Esophagus squamous epithelium (tissue), 5 donors: ENCODE data around the gene EFCAB8. TPM values are rescaled to one million over a fixed set of nuclear protein-coding genes. Genes with fewer than 3 reads are reported as not detected.

Experiments used
- DNase-seq: peaks from one replicate; lab custom pipeline; 2025; lab: John Stamatoyannopoulos, UW
- H3K27ac ChIP-seq, 4 donors: fragments of 200-600 bp; sonication (generic); one replicate each; pipeline ENCODE4 v1.5.1; 2016 to 2019; ENCODE audit warnings: mild to moderate bottlenecking in 1 of 4
- H3K27me3 ChIP-seq, 4 donors: fragments of 200-600 bp; sonication (generic); 1 replicate in 3 of 4; 2 replicates in 1 of 4; pipeline versions ENCODE4 v1.5.1 to v1.6.0; 2017 to 2021; ENCODE audit warnings: antibody characterized with exemption in 1 of 4
- H3K36me3 ChIP-seq, 3 donors: fragments of 200-600 bp; sonication (generic); one replicate each; pipeline ENCODE4 v1.5.1; 2016 to 2019
- H3K4me1 ChIP-seq, 3 donors: fragments of 200-600 bp; sonication (generic); one replicate each; pipeline ENCODE4 v1.5.1; 2017 to 2019
- H3K4me3 ChIP-seq, 4 donors: fragments of 200-600 bp; sonication (generic); 1 replicate in 3 of 4; 2 replicates in 1 of 4; pipeline ENCODE4 v1.5.1; 2016 to 2019; ENCODE audit warnings: mild to moderate bottlenecking in 2 of 4, moderate library complexity in 1 of 4
- H3K9me3 ChIP-seq, 3 donors: fragments of 200-600 bp; sonication (generic); one replicate each; pipeline ENCODE4 v1.5.1; 2016 to 2019
- POLR2A ChIP-seq, 4 donors: fragments of 450-650 bp; IDR thresholded peaks; one replicate each; pipeline ENCODE4 v1.6.1; 2017; ENCODE audit warnings: antibody characterized with exemption in 4 of 4, mild to moderate bottlenecking in 4 of 4, moderate library complexity in 3 of 4
- WGBS, 2 donors: methylation state at CpG; one replicate each; pipeline ENCODE4 v1.1.5; 2018; 5-methylcytosine and 5-hydroxymethylcytosine counted together
- intact Hi-C: fragments of 100-400 bp; cut with DNase I; formaldehyde crosslinking; loops from one replicate; pipeline ENCODE4 v1.15.0; 2022
- total RNA-seq, 4 donors: library from RNA; depleted of rRNA; stranded (reverse); fragments of >200 nt; gene quantifications; one replicate each; pipeline ENCODE4 v1.1.0, GENCODE V29; 2016
- TF ChIP-seq, protein P1 (sequence below), 6 experiments: fragments of 450-650 bp in 4 of 6; fragments of 200-600 bp in 2 of 6; sonication (generic) in 2 of 6; IDR thresholded peaks; one replicate each; pipeline ENCODE4 v1.5.1; 2016 to 2019; ENCODE audit warnings: antibody characterized with exemption in 6 of 6, mild to moderate bottlenecking in 4 of 6, moderate library complexity in 4 of 6
- donor health status: DM: yes; HTN: yes; CAD: no.

Gene EFCAB8
- total RNA-seq, 4 donors from 2014 or later: 0.38 TPM; not detected in 3

DNA sequence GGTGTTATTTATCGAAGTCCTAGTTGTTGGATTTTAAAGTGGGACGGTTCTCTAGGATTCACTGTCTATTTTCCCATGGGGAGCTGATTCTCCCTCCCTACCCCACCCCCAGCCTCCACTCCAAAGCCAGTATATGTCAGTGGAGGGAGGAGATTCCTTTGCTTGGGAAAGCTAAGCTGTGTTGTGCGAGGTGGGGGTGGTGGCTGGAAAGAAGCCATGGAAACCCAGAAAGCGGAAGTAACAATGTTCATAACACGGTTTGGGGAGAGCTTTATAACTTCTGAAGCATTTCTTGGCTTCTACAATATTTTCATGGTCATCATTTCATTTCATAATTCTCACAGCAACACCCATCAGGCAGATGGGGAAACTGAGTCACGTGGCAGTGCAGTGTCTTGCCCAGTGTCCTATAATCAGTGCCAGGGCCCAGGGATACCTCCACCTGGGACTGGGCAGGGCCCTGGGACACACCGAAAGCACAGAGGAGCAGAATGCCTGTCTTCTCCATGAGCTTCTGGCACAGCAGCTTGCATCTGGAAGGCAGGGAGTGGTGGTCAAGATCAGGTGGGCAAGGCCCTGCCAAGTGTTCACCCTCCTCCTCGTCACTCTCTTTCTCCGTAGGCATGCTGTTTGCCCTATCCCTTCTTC, 141.0 kb downstream of the EFCAB8 start:
- no peak overlapping the region for H3K27ac ChIP-seq
- DNase-seq: no peak
- H3K4me3 ChIP-seq: no peak overlapping the region
- peaks cover 0 to 22% (median 0%) of the 10 kb centered on the region in 4 donors for H3K27me3 ChIP-seq
- H3K36me3 ChIP-seq: no peaks in the 10 kb centered on the region
- 49 to 57% methylated on average over 8 to 9 of the region's 9 CpGs for WGBS, 2 donors
- H3K9me3 ChIP-seq: peaks cover 0 to 10% (median 6%) of the 10 kb centered on the region in 3 donors
- TF ChIP-seq, protein P1, sequence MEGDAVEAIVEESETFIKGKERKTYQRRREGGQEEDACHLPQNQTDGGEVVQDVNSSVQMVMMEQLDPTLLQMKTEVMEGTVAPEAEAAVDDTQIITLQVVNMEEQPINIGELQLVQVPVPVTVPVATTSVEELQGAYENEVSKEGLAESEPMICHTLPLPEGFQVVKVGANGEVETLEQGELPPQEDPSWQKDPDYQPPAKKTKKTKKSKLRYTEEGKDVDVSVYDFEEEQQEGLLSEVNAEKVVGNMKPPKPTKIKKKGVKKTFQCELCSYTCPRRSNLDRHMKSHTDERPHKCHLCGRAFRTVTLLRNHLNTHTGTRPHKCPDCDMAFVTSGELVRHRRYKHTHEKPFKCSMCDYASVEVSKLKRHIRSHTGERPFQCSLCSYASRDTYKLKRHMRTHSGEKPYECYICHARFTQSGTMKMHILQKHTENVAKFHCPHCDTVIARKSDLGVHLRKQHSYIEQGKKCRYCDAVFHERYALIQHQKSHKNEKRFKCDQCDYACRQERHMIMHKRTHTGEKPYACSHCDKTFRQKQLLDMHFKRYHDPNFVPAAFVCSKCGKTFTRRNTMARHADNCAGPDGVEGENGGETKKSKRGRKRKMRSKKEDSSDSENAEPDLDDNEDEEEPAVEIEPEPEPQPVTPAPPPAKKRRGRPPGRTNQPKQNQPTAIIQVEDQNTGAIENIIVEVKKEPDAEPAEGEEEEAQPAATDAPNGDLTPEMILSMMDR (IDR thresholded peaks at IDR 0.05): no peak
- TF ChIP-seq POLR2A (IDR thresholded peaks at IDR 0.05): no peak
- intact Hi-C loops: no loop called here
- H3K4me1 ChIP-seq: no peaks in the 10 kb centered on the region

DNA sequence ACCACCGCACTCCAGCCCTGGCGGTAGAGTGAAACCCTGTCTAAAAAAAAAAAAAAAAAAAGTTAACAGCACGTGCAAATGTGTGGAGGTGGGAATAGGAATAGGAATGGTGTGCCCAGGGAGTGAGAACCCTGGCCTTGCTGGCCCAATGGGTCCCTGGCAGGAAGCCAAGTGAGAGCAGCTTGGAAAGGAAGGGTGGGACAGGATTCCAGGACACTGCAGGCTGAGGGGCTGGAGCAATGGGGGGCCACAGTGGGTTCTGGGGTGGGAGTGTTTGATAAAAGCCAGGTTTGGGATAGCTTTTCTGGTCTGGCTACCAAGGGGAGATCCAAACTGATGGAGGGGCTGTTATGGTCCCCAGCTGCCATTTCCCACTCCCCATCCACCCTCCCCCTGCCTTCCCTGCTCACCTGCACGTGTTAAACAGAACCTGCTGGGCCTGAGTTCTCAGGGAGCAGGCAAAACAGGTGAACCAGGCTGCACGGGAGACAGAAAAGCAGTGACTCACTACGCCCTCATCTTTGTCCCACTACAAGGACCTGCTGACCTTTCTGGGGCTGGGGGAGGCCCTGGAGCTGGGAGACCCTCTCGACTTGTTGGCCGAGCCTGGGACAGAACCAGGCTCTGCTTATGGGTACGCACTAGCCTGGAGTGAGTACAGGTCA, 142.2 kb downstream of the EFCAB8 start:
- intact Hi-C loops: no loop called here
- Histone ChIP-seq H3K27ac (no peak overlapping the region), H3K9me3 (no peaks in the 10 kb centered on the region), H3K4me3 (no peak overlapping the region), H3K27me3 (peaks cover 0 to 10% (median 0%) of the 10 kb centered on the region in 4 donors), H3K36me3 (no peaks in the 10 kb centered on the region), H3K4me1 (no peaks in the 10 kb centered on the region)
- 57 to 63% methylated on average over 6 of the region's 9 CpGs for WGBS, 2 donors
- TF ChIP-seq POLR2A (IDR thresholded peaks at IDR 0.05): no peak
- TF ChIP-seq, protein P1 (IDR thresholded peaks at IDR 0.05): no peak
- DNase-seq: no peak

GRCh38 chr20:33002087-33002808, 143.5 kb downstream of the EFCAB8 start:
- no peaks in the 10 kb centered on the region for H3K4me1 ChIP-seq
- 63 to 92% methylated on average over 2 to 4 of the region's 7 CpGs for WGBS, 2 donors
- intact Hi-C loops: no loop called here
- no peaks in the 10 kb centered on the region for H3K9me3 ChIP-seq
- no peak overlapping the region for H3K4me3 ChIP-seq
- no peak for DNase-seq
- no peaks in the 10 kb centered on the region for H3K36me3 ChIP-seq
- peaks cover 0 to 5% (median 0%) of the 10 kb centered on the region in 4 donors for H3K27me3 ChIP-seq
- TF ChIP-seq, protein P1 (IDR thresholded peaks at IDR 0.05): no peak
- TF ChIP-seq POLR2A (IDR thresholded peaks at IDR 0.05): no peak
- H3K27ac ChIP-seq: no peak overlapping the region

- no peaks in the 10 kb centered on the region for H3K36me3 ChIP-seq
- no peak for TF ChIP-seq POLR2A (IDR thresholded peaks at IDR 0.05)
- TF ChIP-seq, protein P1 (IDR thresholded peaks at IDR 0.05): no peak
- no peaks in the 10 kb centered on the region for H3K9me3 ChIP-seq
- peaks cover 0 to 5% (median 0%) of the 10 kb centered on the region in 4 donors for H3K27me3 ChIP-seq
- H3K4me1 ChIP-seq: no peaks in the 10 kb centered on the region
- 70 to 83% methylated on average over 3 to 6 of the region's 6 CpGs for WGBS, 2 donors
- intact Hi-C loops: no loop called here
- DNase-seq: no peak
- no peak within 1 kb of the TSS for H3K4me3 ChIP-seq
- H3K27ac ChIP-seq: no peak within 1 kb of the TSS
Measured at GRCh38 chr20:33004141-33004751, 145.5 kb downstream of the EFCAB8 start, which contains the start of gene SUN5. SUN5 (minus strand) TSS chr20:33004433; CDS start chr20:33004340, 93 bp downstream.
